Measurements from ENCODE around the gene DPM2. TPM values are rescaled to one million over a fixed set of nuclear protein-coding genes. Genes with fewer than 3 reads are reported as not detected.

DPM2 gene
- total and polyA plus RNA-seq, 4 donors, result 18.2 to 26.3 (median 21.4) TPM

Other genes starting within 250 kb of the DPM2 start
- under 1 TPM; 0.16 to 0.60 TPM for gene CFAP157, start 230.9 kb downstream of the DPM2 start, total RNA-seq
- under 1 TPM in 1 of 2 donors, not detected in 1; 0.69 TPM for gene CFAP157, start 230.9 kb downstream of the DPM2 start, polyA plus RNA-seq
- 10 to 100 TPM in 1 of 2 donors, 1 to 10 TPM in 1; 9.8 to 12.2 TPM for gene PTRH1, start 222.2 kb downstream of the DPM2 start, total RNA-seq
- gene PTRH1, start 222.2 kb downstream of the DPM2 start, polyA plus RNA-seq, result 10 to 100 TPM; 12.1 to 23.2 TPM
- under 1 TPM; 0.16 to 0.30 TPM for gene TTC16, start 221.8 kb downstream of the DPM2 start, total RNA-seq
- not detected for gene TTC16, start 221.8 kb downstream of the DPM2 start, polyA plus RNA-seq
- gene TOR2A, start 202.6 kb downstream of the DPM2 start, total RNA-seq, result 1 to 10 TPM; 5.8 to 8.0 TPM
- gene TOR2A, start 202.6 kb downstream of the DPM2 start, polyA plus RNA-seq, result 10 to 100 TPM in 1 of 2 donors, 1 to 10 TPM in 1; 4.5 to 12.7 TPM
- gene SH2D3C, start 159.2 kb downstream of the DPM2 start, total RNA-seq, result 10 to 100 TPM; 19.7 to 34.8 TPM
- gene SH2D3C, start 159.2 kb downstream of the DPM2 start, polyA plus RNA-seq, result 1 to 10 TPM in 1 of 2 donors, under 1 TPM in 1; 0.13 to 2.0 TPM
- gene CDK9, start 151.8 kb downstream of the DPM2 start, total RNA-seq, result 100 to 1,000 TPM; 103 to 131 TPM
- 100 to 1,000 TPM in 1 of 2 donors, 10 to 100 TPM in 1; 29.3 to 115 TPM for gene CDK9, start 151.8 kb downstream of the DPM2 start, polyA plus RNA-seq
- gene FPGS, start 135.0 kb downstream of the DPM2 start, total RNA-seq, result 10 to 100 TPM; 61.9 to 77.7 TPM
- 100 to 1,000 TPM in 1 of 2 donors, 10 to 100 TPM in 1; 15.2 to 116 TPM for gene FPGS, start 135.0 kb downstream of the DPM2 start, polyA plus RNA-seq
- 100 to 1,000 TPM; 339 to 538 TPM for gene ENG, start 83.2 kb downstream of the DPM2 start, total RNA-seq
- gene ENG, start 83.2 kb downstream of the DPM2 start, polyA plus RNA-seq, result 100 to 1,000 TPM in 1 of 2 donors, 10 to 100 TPM in 1; 46.1 to 191 TPM
- gene AK1, start 60.2 kb downstream of the DPM2 start, total RNA-seq, result 10 to 100 TPM; 92.4 to 99.5 TPM
- gene AK1, start 60.2 kb downstream of the DPM2 start, polyA plus RNA-seq, result 100 to 1,000 TPM; 111 to 168 TPM
- gene ST6GALNAC6, start 38.3 kb downstream of the DPM2 start, total RNA-seq, result 100 to 1,000 TPM; 103 to 125 TPM
- gene ST6GALNAC6, start 38.3 kb downstream of the DPM2 start, polyA plus RNA-seq, result 100 to 1,000 TPM; 125 to 176 TPM
- gene ST6GALNAC4, start 20.8 kb downstream of the DPM2 start, total RNA-seq, result 10 to 100 TPM; 34.9 to 46.5 TPM
- gene ST6GALNAC4, start 20.8 kb downstream of the DPM2 start, polyA plus RNA-seq, result 10 to 100 TPM; 17.7 to 25.5 TPM
- gene PIP5KL1, start 7.1 kb downstream of the DPM2 start, total RNA-seq, result 1 to 10 TPM; 3.0 TPM
- gene PIP5KL1, start 7.1 kb downstream of the DPM2 start, polyA plus RNA-seq, result 1 to 10 TPM; 1.4 to 4.5 TPM
- gene EEIG1, start 43.1 kb upstream of the DPM2 start, total RNA-seq, result 10 to 100 TPM; 41.4 to 63.1 TPM
- 10 to 100 TPM in 1 of 2 donors, 1 to 10 TPM in 1; 7.9 to 22.0 TPM for gene EEIG1, start 43.1 kb upstream of the DPM2 start, polyA plus RNA-seq
- gene NAIF1, start 129.5 kb upstream of the DPM2 start, total RNA-seq, result 10 to 100 TPM in 1 of 2 donors, 1 to 10 TPM in 1; 5.4 to 10.4 TPM
- gene NAIF1, start 129.5 kb upstream of the DPM2 start, polyA plus RNA-seq, result 1 to 10 TPM; 7.0 to 8.9 TPM
- gene SLC25A25, start 130.4 kb upstream of the DPM2 start, total RNA-seq, result 10 to 100 TPM; 16.3 to 40.9 TPM
- 10 to 100 TPM in 1 of 2 donors, 1 to 10 TPM in 1; 9.8 to 14.3 TPM for gene SLC25A25, start 130.4 kb upstream of the DPM2 start, polyA plus RNA-seq
- 10 to 100 TPM; 37.1 to 38.5 TPM for gene PTGES2, start 189.9 kb upstream of the DPM2 start, total RNA-seq
- gene PTGES2, start 189.9 kb upstream of the DPM2 start, polyA plus RNA-seq, result 10 to 100 TPM; 29.9 to 56.2 TPM
- gene LCN2, start 211.6 kb upstream of the DPM2 start, total RNA-seq, result 1 to 10 TPM in 1 of 2 donors, under 1 TPM in 1; 0.84 to 1.1 TPM
- 1 to 10 TPM in 1 of 2 donors, under 1 TPM in 1; 0.90 to 5.6 TPM for gene LCN2, start 211.6 kb upstream of the DPM2 start, polyA plus RNA-seq
- gene BBLN, start 222.4 kb upstream of the DPM2 start, total RNA-seq, result 10 to 100 TPM; 46.7 to 54.3 TPM
- gene BBLN, start 222.4 kb upstream of the DPM2 start, polyA plus RNA-seq, result 100 to 1,000 TPM; 164 to 278 TPM